Measurements from ENCODE around the gene VLDLR.

The VLDLR gene

GRCh38 chr9:2622461-2623287, 1.1 kb downstream of the VLDLR start:
- no peak for TF ChIP-seq FOXP2 (optimal IDR thresholded peaks at IDR 0.05; ENCODE audit: borderline replicate concordance, extremely low read depth, extremely low read length, insufficient read depth)

- TF ChIP-seq SIN3A (IDR thresholded peaks at IDR 0.05; ENCODE audit: borderline replicate concordance, insufficient read depth, low read length) (no peak), REST (IDR thresholded peaks at IDR 0.05; ENCODE audit: insufficient read depth in 1 of 2, low read depth in 2 of 2, low read length in 2 of 2) (no peak), FOXP2 (optimal IDR thresholded peaks at IDR 0.05; ENCODE audit: borderline replicate concordance, extremely low read depth, extremely low read length, insufficient read depth) (no peak), POLR2AphosphoS5 (IDR thresholded peaks at IDR 0.05; ENCODE audit: low read depth, low read length) (no peak), TAF1 (IDR thresholded peaks at IDR 0.05; ENCODE audit: borderline replicate concordance, insufficient read depth, low read length) (no peak)
Observed at GRCh38 chr9:2623288-2624050, 1.9 kb downstream of the VLDLR start.

- no peak for TF ChIP-seq TAF1 (IDR thresholded peaks at IDR 0.05; ENCODE audit: borderline replicate concordance, insufficient read depth, low read length)
- no peak for TF ChIP-seq FOXP2 (optimal IDR thresholded peaks at IDR 0.05; ENCODE audit: borderline replicate concordance, extremely low read depth, extremely low read length, insufficient read depth)
- no peak for TF ChIP-seq POLR2AphosphoS5 (IDR thresholded peaks at IDR 0.05; ENCODE audit: low read depth, low read length)
- TF ChIP-seq SIN3A (IDR thresholded peaks at IDR 0.05; ENCODE audit: borderline replicate concordance, insufficient read depth, low read length): no peak
- TF ChIP-seq REST (IDR thresholded peaks at IDR 0.05; ENCODE audit: insufficient read depth in 1 of 2, low read depth in 2 of 2, low read length in 2 of 2): no peak
Observed at GRCh38 chr9:2624051-2624682, 2.6 kb downstream of the VLDLR start.

- no peak for TF ChIP-seq TAF1 (IDR thresholded peaks at IDR 0.05; ENCODE audit: borderline replicate concordance, insufficient read depth, low read length)
- TF ChIP-seq SIN3A (IDR thresholded peaks at IDR 0.05; ENCODE audit: borderline replicate concordance, insufficient read depth, low read length): no peak
- TF ChIP-seq POLR2AphosphoS5 (IDR thresholded peaks at IDR 0.05; ENCODE audit: low read depth, low read length): no peak
- TF ChIP-seq FOXP2 (optimal IDR thresholded peaks at IDR 0.05; ENCODE audit: borderline replicate concordance, extremely low read depth, extremely low read length, insufficient read depth): no peak
- TF ChIP-seq REST (IDR thresholded peaks at IDR 0.05; ENCODE audit: insufficient read depth in 1 of 2, low read depth in 2 of 2, low read length in 2 of 2): no peak
Observed at GRCh38 chr9:2625427-2625826, 3.8 kb downstream of the VLDLR start.

GRCh38 chr9:2628919-2629318, 7.3 kb downstream of the VLDLR start:
- TF ChIP-seq POLR2AphosphoS5 (IDR thresholded peaks at IDR 0.05; ENCODE audit: low read depth, low read length) (no peak), REST (IDR thresholded peaks at IDR 0.05; ENCODE audit: insufficient read depth in 1 of 2, low read depth in 2 of 2, low read length in 2 of 2) (no peak), TAF1 (IDR thresholded peaks at IDR 0.05; ENCODE audit: borderline replicate concordance, insufficient read depth, low read length) (no peak), SIN3A (IDR thresholded peaks at IDR 0.05; ENCODE audit: borderline replicate concordance, insufficient read depth, low read length) (no peak), FOXP2 (optimal IDR thresholded peaks at IDR 0.05; ENCODE audit: borderline replicate concordance, extremely low read depth, extremely low read length, insufficient read depth) (no peak)
